HG03457 (cell line): Measurements from ENCODE around the gene TENT4A.
A peak's percentile ranks its signal among the peaks of the same experiment; 100 is the strongest.
"Not testable (repeated sequence)": the region's sequence is repeated elsewhere in the genome, so short reads cannot be mapped to it uniquely, and the experiment has no call there.

Experiments
- ATAC-seq: cut with Tn5 transposase; IDR thresholded peaks from one replicate; pipeline ENCODE4 v1.9.1; 2021; ENCODE audit warnings: moderate number of reproducible peaks; ENCODE audit not compliant: unreplicated experiment

The TENT4A gene

DNA sequence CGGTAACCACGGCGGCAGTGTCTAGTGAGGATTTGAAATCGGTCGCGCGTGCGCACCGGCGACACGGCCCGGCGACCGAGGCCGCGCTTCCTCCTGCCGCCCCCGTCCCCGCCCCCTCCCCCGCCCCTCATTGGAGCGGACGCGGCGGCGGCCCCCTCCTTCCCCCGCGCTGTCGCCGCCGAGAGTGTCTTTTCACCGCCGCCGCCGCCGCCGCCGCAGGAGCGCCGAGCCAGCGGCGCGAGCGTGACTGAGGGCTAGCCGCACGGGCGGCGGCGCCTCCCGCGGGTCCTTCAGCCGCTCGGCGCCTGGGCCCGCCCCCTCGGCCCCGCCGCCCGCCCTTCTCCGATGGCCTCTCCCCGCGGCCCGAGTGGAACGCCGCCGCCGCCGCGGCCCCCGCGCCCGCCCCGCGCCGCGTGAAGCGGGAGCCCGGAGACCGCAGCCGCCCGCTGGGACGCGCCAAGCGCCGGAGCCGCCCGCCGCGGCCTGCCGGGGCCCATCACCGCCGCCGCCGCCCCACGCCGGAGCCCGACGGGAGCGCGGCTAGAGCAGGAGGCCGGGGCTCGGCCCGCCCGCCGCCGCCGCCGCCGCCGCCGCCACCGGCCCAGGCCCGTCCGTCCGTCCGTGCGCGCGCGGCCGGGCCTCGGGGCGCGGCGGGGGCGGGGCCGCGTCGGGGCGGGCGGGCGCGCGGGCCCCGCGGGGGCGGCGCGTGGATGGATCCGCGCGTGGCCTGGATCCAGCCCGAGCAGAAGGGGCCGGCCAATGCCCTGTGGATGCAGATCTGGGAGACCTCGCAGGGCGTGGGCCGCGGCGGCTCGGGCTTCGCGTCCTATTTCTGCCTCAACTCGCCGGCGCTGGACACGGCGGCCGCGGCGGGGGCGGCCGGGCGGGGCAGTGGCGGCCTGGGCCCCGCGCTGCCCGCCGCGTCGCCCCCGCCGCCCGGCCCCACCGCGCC lies at the start of gene TENT4A:
TSS of gene TENT4A (plus strand) at position 159 of the 952 bp plus-strand sequence. CDS start at position 711, 552 bp downstream.
- ATAC-seq: peak; percentile 3

GRCh38 chr5:6666762-6667161 lies 46.5 kb upstream of the TENT4A start:
- ATAC-seq: no peak

DNA sequence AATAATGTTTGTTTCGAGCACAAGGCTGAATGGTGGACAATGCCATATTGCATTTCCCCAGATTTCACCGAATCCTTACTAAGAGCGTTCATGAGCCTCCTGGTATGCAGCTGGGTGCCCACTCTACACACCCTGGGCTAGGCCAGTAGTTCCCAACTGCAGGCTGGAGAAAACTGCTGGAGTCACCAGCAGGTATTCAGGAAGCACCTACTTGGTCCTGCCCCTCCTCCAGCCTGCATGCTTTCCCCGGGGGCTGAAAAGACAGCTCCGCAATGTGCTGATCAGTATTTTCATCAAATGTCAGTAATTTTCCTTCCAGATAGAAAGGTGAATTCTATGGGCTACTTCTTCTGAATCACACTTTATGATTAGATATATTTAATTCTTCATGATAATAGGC lies 45.6 kb upstream of the TENT4A start:
- no peak for ATAC-seq

GRCh38 chr5:6668717-6669116 lies 44.5 kb upstream of the TENT4A start:
- ATAC-seq: not testable (repeated sequence)

DNA sequence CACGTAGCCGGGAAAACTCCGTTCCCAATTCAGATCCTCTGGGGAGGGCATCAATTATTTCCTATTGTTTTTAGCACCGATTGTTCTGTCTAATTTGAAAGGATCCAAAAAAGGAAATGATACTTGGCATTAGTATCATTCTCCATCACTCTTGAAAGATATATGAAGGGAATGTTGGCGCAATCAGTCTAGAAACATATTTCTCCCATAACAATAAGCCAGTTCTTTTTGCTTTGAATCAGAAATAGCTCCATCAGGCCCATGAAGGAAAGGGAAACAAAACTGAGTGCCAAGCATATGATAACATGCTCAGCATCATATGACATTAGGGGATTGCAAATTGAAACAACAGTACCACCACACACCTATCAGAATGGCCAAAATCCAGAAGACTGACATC lies 40.2 kb upstream of the TENT4A start:
- ATAC-seq: no peak

DNA sequence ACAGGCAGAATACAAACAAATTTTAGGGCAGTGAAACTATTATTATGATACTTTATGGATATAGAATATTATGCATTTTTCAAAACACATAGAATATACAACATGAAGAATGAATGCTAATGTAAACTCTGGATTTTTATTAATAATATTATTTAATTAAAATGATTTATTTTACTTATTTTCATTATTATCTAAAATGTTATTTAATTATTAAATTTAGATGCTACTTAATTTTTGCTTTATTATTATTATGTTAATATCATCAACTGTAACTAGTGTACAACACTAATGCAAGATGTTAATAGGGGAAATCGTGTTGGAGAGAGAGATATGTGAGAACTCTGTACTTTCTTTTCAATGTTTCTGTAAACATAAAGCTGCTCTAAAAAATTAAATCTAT lies 39.3 kb upstream of the TENT4A start:
- ATAC-seq: no peak

DNA sequence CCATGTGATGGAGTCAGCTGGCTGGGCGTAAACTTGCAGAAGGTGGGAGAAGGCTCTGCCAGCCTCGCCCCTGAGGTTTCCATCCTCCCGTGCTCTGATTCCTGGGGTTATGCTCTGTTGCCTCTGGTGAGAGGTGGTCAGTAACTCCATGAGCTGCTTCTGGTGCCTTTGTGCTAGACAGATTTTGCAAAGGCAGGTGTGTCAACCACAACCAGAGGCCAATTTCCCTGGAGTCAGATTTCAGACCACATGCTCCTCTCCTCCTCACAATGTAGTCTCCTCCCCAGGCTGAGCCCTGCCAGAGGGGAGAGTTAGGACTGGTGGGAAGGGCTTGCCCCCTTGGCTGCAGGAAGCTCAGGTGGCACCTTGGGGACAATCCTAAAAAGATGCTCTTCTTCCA lies 38.8 kb upstream of the TENT4A start:
- no peak for ATAC-seq

GRCh38 chr5:6674886-6675285 lies 38.3 kb upstream of the TENT4A start:
- no peak for ATAC-seq

- ATAC-seq: no peak
These were observed 37.3 kb upstream of the TENT4A start for GRCh38 chr5:6675784-6676491.

- no peak for ATAC-seq
These were observed 36.5 kb upstream of the TENT4A start for GRCh38 chr5:6676702-6677101.

GRCh38 chr5:6678385-6678784 lies 34.8 kb upstream of the TENT4A start:
- no peak for ATAC-seq

GRCh38 chr5:6680922-6681321 lies 32.3 kb upstream of the TENT4A start:
- no peak for ATAC-seq

DNA sequence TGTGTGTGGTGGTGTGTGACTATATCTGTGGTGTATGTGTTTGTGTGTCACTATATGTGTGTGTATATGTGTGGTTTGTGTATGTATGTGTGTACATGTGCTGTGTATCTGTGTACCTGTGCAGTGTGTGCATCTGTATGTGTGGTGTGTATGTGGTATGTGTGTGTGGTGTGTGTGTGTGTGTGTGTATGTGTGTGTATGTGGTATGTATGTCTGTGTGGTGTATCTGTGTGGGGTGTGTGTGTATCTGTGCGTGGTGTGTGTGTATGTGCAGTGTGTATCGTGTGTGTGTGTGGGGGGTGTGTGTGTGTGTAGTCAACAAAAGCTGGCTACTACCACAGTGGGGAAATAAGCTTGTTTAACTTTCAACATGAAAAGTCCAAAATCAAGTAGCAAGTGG lies 31.6 kb upstream of the TENT4A start:
- no peak for ATAC-seq

DNA sequence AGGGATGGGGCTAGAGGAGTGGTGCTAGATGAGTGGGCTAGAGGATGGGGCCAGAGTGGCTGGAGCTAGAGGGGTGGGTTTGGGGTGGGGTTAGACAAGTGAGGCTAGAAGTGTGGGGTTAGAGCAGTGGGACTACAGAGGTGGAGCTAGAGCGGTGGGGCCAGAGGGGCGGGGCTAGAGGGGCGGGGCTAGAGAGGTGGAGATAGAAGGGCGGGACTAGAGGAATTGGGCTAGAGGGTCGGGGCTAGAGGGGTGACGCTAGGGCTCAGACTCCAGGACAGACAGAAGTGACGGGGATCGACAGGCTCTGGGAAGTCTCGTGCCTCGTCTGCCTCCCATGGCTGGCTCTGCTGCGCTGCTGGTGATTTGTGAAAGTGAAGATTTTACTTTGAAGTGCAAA lies 31.0 kb upstream of the TENT4A start:
- no peak for ATAC-seq

GRCh38 chr5:6683241-6683640 lies 30.0 kb upstream of the TENT4A start:
- ATAC-seq: no peak

GRCh38 chr5:6684075-6684474 lies 29.2 kb upstream of the TENT4A start:
- no peak for ATAC-seq

DNA sequence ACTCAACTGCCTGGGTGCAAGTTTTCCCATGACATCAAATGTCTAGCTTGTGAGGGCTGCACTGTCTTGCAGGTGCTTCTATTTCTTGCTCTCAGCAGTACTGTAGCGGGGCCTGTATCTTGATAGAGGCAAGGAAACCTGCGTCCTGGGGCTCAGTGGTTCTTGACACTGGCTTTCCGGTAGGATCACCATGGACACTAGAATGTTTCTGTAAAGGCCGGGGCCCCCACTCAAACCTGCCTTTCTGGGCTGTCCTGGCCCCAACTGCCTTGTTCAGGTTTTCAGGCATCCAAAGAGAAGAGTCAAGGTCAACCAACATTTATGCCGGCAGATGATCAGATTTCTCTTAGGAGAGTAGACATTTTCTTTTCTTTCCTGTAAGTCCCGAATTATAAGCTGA lies 26.7 kb upstream of the TENT4A start:
- ATAC-seq: no peak

GRCh38 chr5:6686915-6687409 lies 26.3 kb upstream of the TENT4A start:
- ATAC-seq: no peak

DNA sequence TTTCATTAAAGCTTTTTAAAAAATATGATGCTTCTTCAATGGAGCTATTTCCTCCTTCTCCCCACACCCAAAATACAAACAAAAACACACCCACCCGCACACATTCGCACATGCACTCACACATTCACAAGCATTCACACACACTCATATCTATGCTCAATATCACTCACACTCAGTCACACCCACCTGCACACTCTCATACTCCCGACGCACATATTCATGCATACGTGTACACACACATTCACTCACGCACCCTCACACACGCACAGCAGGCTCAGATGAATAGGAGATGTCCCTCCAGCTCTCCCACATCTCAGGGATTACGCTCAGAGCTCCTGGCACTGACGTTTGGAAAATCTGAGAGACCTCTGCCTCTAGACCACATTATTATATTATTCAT lies 25.7 kb upstream of the TENT4A start:
- ATAC-seq: no peak

GRCh38 chr5:6692906-6693305 lies 20.3 kb upstream of the TENT4A start:
- no peak for ATAC-seq

DNA sequence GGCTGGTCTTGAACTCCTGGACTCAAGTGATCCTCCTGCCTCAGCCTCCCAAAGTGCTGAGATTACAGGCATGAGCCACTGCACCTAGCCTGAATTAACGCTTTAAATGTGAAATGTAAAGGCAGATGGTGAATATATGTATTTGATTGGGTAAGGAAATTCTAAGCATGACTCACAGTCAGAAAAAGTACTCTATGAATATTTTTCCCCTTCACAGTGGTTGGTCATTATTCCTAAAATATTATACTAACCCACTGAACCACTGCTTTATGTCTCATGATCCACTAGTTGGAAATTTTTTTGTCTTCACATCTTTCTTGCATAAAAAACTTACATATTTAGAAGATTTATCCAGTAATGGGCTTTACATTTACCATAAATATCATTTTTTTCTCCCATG lies 14.5 kb upstream of the TENT4A start:
- no peak for ATAC-seq

DNA sequence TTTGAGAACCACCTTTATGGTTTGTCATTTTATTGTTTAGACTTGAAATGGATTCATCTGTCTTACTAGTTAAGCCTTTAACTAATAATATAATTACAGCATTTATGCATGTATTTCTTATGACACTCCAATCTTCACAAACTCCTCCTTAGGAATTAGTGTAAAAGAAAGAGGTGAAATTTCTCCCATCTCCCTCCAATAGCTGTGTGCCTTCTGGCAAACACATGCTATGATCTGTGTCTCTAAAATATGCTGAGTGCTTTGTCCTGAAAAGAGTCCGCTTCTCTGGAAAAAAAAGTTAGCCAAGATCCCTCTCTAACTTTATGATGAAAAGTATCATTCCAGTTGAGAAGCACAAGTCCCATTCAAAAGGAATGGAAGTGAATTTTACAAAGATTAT lies 13.9 kb upstream of the TENT4A start:
- no peak for ATAC-seq
